Tibial nerve (tissue), 4 donors: Measurements from ENCODE around the gene QRFP. TPM values are rescaled to one million over a fixed set of nuclear protein-coding genes. Genes with fewer than 3 reads are reported as not detected.
A peak's percentile ranks its signal among the peaks of the same experiment; 100 is the strongest.

Source experiments
- DNase-seq, 2 donors: peaks; one replicate each; pipeline ENCODE4 v3.0.0-alpha.2; 2019; ENCODE audit warnings: low spot score in 2 of 2
- H3K27ac ChIP-seq, 4 donors: fragments of 200-600 bp; sonication (generic) in 3 of 4; one replicate each; pipeline ENCODE4 v1.5.1; 2017 to 2019; ENCODE audit warnings: mild to moderate bottlenecking in 1 of 4
- H3K27me3 ChIP-seq, 2 donors: fragments of 200-600 bp; sonication (generic) in 1 of 2; one replicate each; pipeline versions ENCODE4 v1.5.1 to v1.6.0; 2017 to 2019
- H3K36me3 ChIP-seq, 3 donors: fragments of 200-600 bp; sonication (generic); one replicate each; pipeline ENCODE4 v1.5.1; 2018 to 2019
- H3K4me1 ChIP-seq, 4 donors: fragments of 200-600 bp; sonication (generic) in 3 of 4; one replicate each; pipeline ENCODE4 v1.5.1; 2017 to 2019
- H3K4me3 ChIP-seq, 4 donors: fragments of 200-600 bp; sonication (generic) in 3 of 4; one replicate each; pipeline ENCODE4 v1.5.1; 2017 to 2019; ENCODE audit warnings: mild to moderate bottlenecking in 1 of 4, moderate library complexity in 1 of 4
- H3K9me3 ChIP-seq, 4 donors: fragments of 200-600 bp; sonication (generic) in 3 of 4; one replicate each; pipeline ENCODE4 v1.5.1; 2017 to 2019
- CTCF ChIP-seq, 5 experiments: fragments of 200-600 bp in 3 of 5; fragments of 450-650 bp in 2 of 5; sonication (generic) in 3 of 5; IDR thresholded peaks; one replicate each; pipeline ENCODE4 v1.5.1; 2016 to 2019; ENCODE audit warnings: antibody characterized with exemption in 5 of 5, mild to moderate bottlenecking in 3 of 5, moderate library complexity in 2 of 5
- EP300 ChIP-seq, 2 donors: sonication (generic); formaldehyde crosslinking; IDR thresholded peaks; one replicate each; pipeline ENCODE4 v1.6.1; 2017; ENCODE audit warnings: antibody characterized with exemption in 2 of 2, mild to moderate bottlenecking in 1 of 2
- POLR2A ChIP-seq, 2 donors: fragments of 450-650 bp; IDR thresholded peaks; one replicate each; pipeline ENCODE4 v1.6.1; 2017; ENCODE audit warnings: antibody characterized with exemption in 2 of 2, mild to moderate bottlenecking in 2 of 2, moderate library complexity in 2 of 2
- WGBS, 2 donors: methylation state at CpG; one replicate each; pipeline ENCODE4 v1.1.5; 2018; 5-methylcytosine and 5-hydroxymethylcytosine counted together
- total RNA-seq, 4 donors: library from RNA; depleted of rRNA; stranded (reverse); fragments of >200 nt; gene quantifications; one replicate each; pipeline ENCODE4 v1.1.0, GENCODE V29; 2016

Gene QRFP
- total RNA-seq, 4 donors from 2014 or later, result not detected

- WGBS, 2 donors, result 87 to 91% methylated on average over 6 of the region's 6 CpGs
- Histone ChIP-seq H3K27ac (no peak overlapping the region), H3K9me3 (no peaks in the 10 kb centered on the region), H3K27me3 (no peaks in the 10 kb centered on the region), H3K4me3 (no peak overlapping the region), H3K4me1 (peaks cover 0 to 54% (median 6%) of the 10 kb centered on the region in 4 donors), H3K36me3 (peaks cover 0 to 30% (median 0%) of the 10 kb centered on the region in 3 donors)
- TF ChIP-seq CTCF (IDR thresholded peaks at IDR 0.05) (no peak), EP300 (IDR thresholded peaks at IDR 0.05) (no peak), POLR2A (IDR thresholded peaks at IDR 0.05) (no peak)
- DNase-seq, result no peak
These were observed 32.1 kb downstream of the QRFP start for GRCh38 chr9:130864541-130864940.

GRCh38 chr9:130862747-130863146, 33.9 kb downstream of the QRFP start:
- H3K27me3 ChIP-seq, result no peaks in the 10 kb centered on the region
- 83 to 90% methylated on average over 23 of the region's 23 CpGs for WGBS, 2 donors
- DNase-seq, result no peak
- H3K4me3 ChIP-seq, result no peak overlapping the region
- peaks cover 0 to 61% (median 10%) of the 10 kb centered on the region in 4 donors for H3K4me1 ChIP-seq
- no peaks in the 10 kb centered on the region for H3K9me3 ChIP-seq
- H3K27ac ChIP-seq, result peak overlapping the region in 1 of 4 donors; percentile 67
- TF ChIP-seq POLR2A (IDR thresholded peaks at IDR 0.05), result no peak
- no peak for TF ChIP-seq EP300 (IDR thresholded peaks at IDR 0.05)
- no peak for TF ChIP-seq CTCF (IDR thresholded peaks at IDR 0.05)
- H3K36me3 ChIP-seq, result peaks cover 0 to 25% (median 0%) of the 10 kb centered on the region in 3 donors

- H3K4me1 ChIP-seq, result peaks cover 0 to 65% (median 10%) of the 10 kb centered on the region in 4 donors
- WGBS, 2 donors, result 83 to 84% methylated on average over 8 of the region's 8 CpGs
- H3K4me3 ChIP-seq, result no peak overlapping the region
- H3K9me3 ChIP-seq, result no peaks in the 10 kb centered on the region
- TF ChIP-seq EP300 (IDR thresholded peaks at IDR 0.05), result no peak
- no peak for TF ChIP-seq CTCF (IDR thresholded peaks at IDR 0.05)
- TF ChIP-seq POLR2A (IDR thresholded peaks at IDR 0.05), result no peak
- H3K36me3 ChIP-seq, result peaks cover 0 to 25% (median 0%) of the 10 kb centered on the region in 3 donors
- H3K27ac ChIP-seq, result peak overlapping the region in 2 of 4 donors; percentile 7 to 67
- DNase-seq, result no peak
- H3K27me3 ChIP-seq, result no peaks in the 10 kb centered on the region
These were observed 34.4 kb downstream of the QRFP start for GRCh38 chr9:130862217-130862616.

GRCh38 chr9:130861372-130862180, 35.0 kb downstream of the QRFP start:
- Histone ChIP-seq H3K4me1 (peaks cover 0 to 60% (median 10%) of the 10 kb centered on the region in 4 donors), H3K36me3 (peaks cover 0 to 25% (median 0%) of the 10 kb centered on the region in 3 donors)
- WGBS, 2 donors, result 66 to 74% methylated on average over 8 of the region's 8 CpGs

More at GRCh38 chr9:130861372-130862180, 35.0 kb downstream of the QRFP start:
- Histone ChIP-seq H3K9me3 (no peaks in the 10 kb centered on the region), H3K27ac (peak overlapping the region in 3 of 4 donors; percentile 57 to 67 (median 63)), H3K4me3 (no peak overlapping the region), H3K27me3 (no peaks in the 10 kb centered on the region)
- no peak for DNase-seq
- no peak for TF ChIP-seq POLR2A (IDR thresholded peaks at IDR 0.05)
- no peak for TF ChIP-seq EP300 (IDR thresholded peaks at IDR 0.05)
- TF ChIP-seq CTCF (IDR thresholded peaks at IDR 0.05), result no peak
